ENCODE results near the gene CRB2.
"Not testable (repeated sequence)": the region's sequence is repeated elsewhere in the genome, so short reads cannot be mapped to it uniquely, and the experiment has no call there.

The CRB2 gene

DNA sequence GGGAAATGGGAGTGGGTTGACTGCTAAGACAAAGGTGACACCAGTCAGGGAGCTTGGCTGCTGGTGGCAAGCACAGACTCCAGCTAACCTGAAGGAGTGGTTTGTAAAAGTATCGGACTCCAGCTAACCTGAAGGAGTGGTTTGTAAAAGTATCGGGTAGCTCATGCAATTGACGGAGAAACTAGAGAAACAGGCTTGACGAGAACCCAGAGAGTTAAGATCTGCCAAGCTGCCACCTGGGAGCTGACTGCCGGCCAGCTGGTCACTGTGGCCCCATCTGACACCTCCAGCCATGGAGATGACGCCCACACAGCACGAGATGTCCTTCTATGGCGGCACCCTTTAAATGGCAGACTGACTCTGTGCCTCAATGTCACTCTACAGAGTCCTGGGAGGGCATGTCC, 28.3 kb upstream of the CRB2 start:
- no peak for DNase-seq (ENCODE audit: low spot score)
- no peak for FAIRE-seq

- no peak for DNase-seq (ENCODE audit: low spot score)
Measured at GRCh38 chr9:123329329-123329955, 26.6 kb upstream of the CRB2 start.

GRCh38 chr9:123331346-123332060, 24.5 kb upstream of the CRB2 start:
- no peak for DNase-seq (ENCODE audit: low spot score)
- FAIRE-seq, result no peak

More at GRCh38 chr9:123329329-123329955, 26.6 kb upstream of the CRB2 start:
- no peak for FAIRE-seq

- peak; percentile 44 for DNase-seq (ENCODE audit: low spot score)
- not testable (repeated sequence) for FAIRE-seq
Measured at GRCh38 chr9:123333058-123333669, 22.8 kb upstream of the CRB2 start.

GRCh38 chr9:123334639-123335038, 21.4 kb upstream of the CRB2 start:
- FAIRE-seq, result no peak
- no peak for DNase-seq (ENCODE audit: low spot score)

- FAIRE-seq, result no peak
- peak; percentile 53 for DNase-seq (ENCODE audit: low spot score)
Measured at GRCh38 chr9:123335193-123335985, 20.6 kb upstream of the CRB2 start.

DNA sequence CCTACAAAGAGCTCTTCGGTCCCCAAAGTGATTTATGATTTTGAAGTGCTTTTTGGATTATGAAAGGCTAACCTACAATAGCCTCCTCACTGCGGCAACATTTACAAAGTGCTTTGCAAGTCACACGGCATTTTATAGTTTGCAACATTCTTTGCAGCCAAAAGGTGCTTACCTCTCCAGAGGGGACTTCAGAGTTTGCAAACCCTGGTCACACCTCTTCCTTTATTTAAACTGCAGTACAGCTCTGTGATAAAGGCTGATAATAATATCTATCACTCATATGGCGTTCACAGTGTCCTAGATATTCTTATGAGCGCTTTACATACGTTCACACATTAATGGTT, 20.0 kb upstream of the CRB2 start:
- DNase-seq (ENCODE audit: low spot score) (no peak), FAIRE-seq (no peak)

GRCh38 chr9:123336449-123336848, 19.5 kb upstream of the CRB2 start:
- FAIRE-seq, result no peak
- no peak for DNase-seq (ENCODE audit: low spot score)

- FAIRE-seq (no peak), DNase-seq (ENCODE audit: low spot score) (no peak)
Measured at GRCh38 chr9:123336959-123337358, 19.0 kb upstream of the CRB2 start.

- no peak for FAIRE-seq
- DNase-seq (ENCODE audit: low spot score), result no peak
Measured at GRCh38 chr9:123337971-123338370, 18.0 kb upstream of the CRB2 start.

DNA sequence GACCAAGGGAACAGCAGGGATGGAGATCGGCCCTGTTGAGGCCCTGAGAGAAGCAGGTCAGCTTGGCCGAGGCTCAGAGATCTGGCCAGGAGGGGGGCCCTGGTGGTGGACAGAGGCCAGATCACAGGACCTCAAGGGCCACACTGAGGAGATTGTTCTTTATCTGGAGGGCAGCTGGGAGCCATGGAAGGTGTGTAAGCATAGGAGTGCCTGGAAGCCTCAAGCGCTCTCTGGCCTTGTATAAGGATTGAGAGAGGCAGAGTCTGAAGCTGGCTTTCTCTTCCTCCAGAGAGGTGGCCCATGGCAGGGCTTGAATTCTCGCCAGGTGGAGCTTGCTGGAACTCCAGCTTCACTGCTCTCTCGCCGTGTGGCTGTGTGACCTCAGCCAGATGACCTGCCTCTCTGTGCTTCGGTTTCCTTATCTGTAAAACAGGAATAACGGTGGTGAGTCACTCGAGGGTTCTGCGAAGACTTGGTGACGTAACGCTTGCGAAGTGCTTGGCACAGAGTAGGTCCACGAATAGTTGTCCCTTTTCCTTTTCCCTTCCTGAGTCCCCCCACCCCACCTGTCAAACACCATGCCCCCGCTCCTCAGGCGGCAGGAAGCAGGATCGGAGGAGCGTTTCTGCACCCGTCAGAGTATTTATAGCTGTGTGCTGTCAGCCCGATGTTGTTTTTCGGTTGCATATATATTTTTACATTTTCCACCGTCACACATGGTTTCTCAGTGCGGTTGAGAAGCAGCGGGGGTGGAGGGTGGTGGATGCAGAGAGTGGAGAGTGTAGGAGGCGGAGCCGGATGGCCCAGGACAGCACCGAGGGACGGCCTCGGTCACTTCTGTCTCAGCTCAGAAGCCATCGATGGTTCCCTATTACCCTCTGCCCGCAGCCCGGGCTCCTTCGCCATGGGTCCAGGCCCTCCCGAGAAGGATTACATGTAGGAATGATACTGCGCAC, 17.0 kb upstream of the CRB2 start:
- no peak for FAIRE-seq
- no peak for DNase-seq (ENCODE audit: low spot score)

- no peak for DNase-seq (ENCODE audit: low spot score)
- FAIRE-seq, result no peak
Measured at GRCh38 chr9:123339666-123340510, 16.1 kb upstream of the CRB2 start.

DNA sequence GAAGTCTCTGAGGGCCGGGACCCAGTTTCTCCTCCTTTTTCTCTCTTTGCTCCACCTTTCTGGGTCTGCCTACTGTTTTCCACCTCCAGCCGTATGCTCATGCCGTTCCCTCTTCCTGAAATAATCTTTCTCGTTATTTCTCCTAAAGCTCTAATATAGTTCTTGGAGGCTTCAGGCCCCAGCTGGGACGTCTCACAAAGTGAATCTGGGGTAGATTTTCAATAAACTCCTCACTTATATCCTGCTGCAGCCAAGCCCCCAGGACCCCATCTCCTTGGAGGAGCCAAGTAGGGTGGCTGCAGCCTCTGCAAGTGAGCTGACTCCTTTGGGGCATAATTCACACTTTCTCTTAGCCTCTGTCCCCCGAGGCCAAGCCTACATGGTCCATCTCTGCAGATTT, 14.2 kb upstream of the CRB2 start:
- DNase-seq (ENCODE audit: low spot score) (no peak), FAIRE-seq (no peak)

DNA sequence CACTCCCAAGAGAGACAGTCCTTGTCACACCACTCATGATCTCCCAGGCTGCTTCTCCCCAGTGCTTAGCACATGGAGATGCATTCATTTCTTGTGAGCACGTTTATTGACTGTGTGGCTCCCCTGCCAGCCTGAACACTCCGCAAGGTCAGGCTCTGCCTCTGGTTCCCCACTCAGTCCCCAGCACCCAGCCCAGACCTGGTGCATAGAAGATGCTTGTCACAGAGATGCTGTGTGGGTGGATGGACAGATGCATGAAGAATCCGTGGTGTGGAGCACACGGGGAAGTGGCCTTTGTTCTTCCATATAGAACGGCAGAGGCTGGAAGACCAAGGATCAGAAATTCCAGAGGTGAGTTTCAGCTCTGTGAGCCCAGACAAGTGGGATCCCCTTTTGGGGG, 13.8 kb upstream of the CRB2 start:
- FAIRE-seq (no peak), DNase-seq (ENCODE audit: low spot score) (no peak)

DNA sequence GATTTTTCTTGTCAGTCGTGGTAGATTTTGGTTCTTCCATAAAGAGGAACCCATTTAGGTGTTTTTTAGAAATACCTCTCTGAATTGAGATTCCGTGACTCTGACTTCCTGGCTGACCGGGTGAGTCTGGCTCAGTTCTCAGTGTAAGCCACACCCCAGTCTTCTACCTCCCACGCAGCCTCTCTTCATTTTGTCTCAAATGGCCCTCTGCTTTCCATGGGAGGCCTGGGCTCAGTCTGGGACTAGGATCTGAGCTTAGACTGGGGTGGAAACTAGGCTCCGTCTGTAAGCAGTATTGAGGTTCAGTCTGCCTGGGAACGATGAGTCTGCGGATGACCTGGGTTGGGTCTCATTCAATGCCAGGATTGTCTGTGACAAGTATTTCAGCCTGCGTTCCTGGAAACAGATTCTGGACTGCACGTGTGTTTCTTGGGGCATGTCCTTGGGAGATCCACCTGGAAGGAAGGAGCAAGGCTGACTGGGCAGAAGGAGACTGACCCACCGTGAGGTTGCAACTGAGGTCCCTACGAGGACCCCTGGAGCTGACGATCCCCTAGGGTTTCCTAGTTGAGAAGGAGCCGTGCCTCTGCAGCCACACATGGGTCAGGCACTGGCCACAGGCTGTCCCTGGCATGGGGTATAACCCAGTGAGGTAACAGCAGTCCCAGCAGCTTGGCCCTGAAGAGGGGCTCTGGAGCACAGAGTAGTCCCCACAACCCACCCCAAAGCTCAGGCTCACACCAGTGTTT, 12.4 kb upstream of the CRB2 start:
- no peak for FAIRE-seq
- no peak for DNase-seq (ENCODE audit: low spot score)

GRCh38 chr9:123344192-123344949, 11.6 kb upstream of the CRB2 start:
- FAIRE-seq, result no peak
- no peak for DNase-seq (ENCODE audit: low spot score)

DNA sequence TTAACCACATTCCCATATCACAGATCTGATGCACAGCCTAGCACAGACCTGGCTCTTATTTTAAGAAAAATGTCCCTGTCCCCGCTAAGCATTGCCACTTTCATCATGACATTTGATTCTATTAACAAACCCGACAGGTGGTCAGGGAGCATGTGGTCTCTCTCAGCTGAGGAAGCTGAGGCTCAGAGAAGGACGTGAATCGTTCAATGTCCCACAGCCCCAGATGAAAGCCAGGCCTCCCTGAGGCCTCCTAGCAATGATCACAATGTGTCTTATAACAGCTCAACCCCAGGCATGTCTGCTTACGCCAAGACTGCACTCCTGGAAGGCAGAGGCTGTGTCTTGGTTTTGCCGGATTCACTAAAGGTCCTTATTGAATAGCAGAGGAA, 10.4 kb upstream of the CRB2 start:
- FAIRE-seq, result no peak
- no peak for DNase-seq (ENCODE audit: low spot score)

DNA sequence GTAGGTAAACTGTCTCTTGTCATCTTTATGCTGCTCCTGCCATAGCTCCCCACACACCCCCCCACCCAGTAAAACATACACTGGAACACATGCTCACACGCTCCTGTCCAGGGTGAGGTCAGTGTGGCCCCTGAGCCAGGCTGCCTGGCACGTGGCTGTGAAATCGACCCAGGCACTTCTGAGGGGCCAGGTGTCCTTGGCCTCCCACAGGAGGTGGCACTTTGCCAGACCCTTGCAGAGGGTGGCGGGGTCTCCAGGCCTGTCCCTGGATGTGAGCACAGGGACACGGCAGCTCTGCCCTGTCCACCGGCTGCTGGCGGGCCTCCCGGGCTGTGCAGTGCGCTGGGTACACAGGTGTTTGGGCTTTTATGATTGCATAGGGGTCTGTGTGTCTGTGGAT, 10.0 kb upstream of the CRB2 start:
- DNase-seq (ENCODE audit: low spot score) (no peak), FAIRE-seq (no peak)

GRCh38 chr9:123346826-123347225, 9.2 kb upstream of the CRB2 start:
- DNase-seq (ENCODE audit: low spot score) (no peak), FAIRE-seq (no peak)

Measured in urothelium cell line (cell line).